Effector CD8-positive, alpha-beta T cell (primary cell): Measurements from ENCODE around the gene KRT76.
"Not testable (repeated sequence)": the region's sequence is repeated elsewhere in the genome, so short reads cannot be mapped to it uniquely, and the experiment has no call there.

Experiments used
- DNase-seq: peaks from one replicate; lab custom pipeline; 2025; lab: John Stamatoyannopoulos, UW

Gene KRT76

DNA sequence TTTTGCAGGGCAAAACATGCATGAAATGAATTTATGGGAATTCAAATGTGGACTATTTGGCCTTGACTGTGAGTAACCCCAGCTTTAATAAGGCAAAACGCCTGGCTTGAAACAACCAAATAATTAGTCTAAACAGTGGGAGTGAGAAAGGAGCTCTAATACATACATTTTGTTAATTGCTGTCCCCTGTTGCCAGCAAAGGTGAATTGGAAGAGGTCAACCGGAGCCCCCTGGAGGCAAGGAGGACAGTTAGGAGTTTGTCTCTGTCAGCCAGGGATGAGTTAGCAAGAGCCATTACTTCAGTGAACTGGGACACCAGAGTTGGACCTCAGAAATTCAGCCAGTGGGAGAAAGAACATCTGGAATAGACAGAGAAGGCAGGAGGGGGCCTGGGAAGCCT lies 17.4 kb downstream of the KRT76 start:
- DNase-seq = no peak

- no peak for DNase-seq
Measured at GRCh38 chr12:52759218-52759617, 17.9 kb downstream of the KRT76 start.

- no peak for DNase-seq
Measured at GRCh38 chr12:52757449-52758176, 19.5 kb downstream of the KRT76 start.

GRCh38 chr12:52756281-52756960 lies 20.7 kb downstream of the KRT76 start:
- no peak for DNase-seq

- DNase-seq = no peak
Measured at GRCh38 chr12:52755533-52755932, 21.6 kb downstream of the KRT76 start.

DNA sequence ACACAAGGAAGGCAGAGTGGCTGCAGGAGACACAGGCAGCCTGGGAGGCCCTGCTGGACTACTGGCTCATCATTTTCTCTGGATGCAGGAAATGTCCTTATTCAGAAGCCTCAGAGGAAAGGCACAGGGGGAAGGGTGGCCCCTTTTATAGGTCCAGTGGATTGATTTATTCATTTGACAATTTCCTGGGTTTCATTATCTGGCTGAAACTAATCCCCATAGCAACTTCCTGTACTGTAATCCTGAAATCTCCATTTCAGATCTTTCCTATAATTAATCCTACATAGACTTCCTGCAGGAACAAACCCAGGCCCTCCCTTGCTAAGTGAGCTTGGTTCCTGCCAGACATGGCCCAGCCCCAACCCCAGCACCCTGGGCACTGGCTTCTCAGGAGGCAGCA lies 23.0 kb downstream of the KRT76 start:
- no peak for DNase-seq

DNA sequence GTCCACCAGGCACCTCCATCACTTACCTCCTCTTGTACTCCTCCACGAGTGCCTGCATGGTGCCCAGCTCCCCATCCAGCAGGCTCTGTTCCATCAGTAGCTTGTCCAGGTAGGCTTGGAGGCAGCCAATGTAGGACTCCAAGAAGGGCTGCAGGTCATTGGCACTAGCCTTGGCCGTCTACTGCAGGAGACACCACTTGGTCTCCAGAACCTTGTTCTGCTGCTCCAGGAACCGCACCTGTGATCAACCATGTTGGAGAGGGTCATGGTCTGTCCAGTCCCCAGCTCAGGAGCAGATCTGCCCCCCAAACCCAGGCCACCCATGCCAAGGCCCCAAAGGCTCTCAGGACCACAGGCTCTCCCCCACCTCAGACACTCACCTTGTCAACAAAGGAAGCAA lies 23.9 kb downstream of the KRT76 start:
- DNase-seq = no peak

DNA sequence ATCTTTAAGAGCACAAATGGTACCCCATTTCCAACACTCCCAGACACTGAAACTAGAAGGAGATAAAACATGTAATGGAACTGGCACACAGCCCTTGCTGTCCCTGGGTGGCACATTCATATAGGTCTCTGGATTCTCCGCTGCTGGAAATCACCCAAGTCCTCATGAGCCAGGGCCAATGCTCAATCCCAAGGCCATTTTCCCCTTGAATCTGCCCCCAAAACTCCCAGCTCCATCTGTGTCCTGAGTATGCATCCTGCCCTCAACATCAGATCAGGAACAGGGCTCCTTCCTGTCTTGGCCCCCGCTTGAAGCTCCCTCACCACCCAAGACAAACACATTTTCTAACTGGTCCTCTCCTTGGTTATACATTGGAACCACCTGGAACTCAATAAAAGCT lies 24.6 kb downstream of the KRT76 start:
- no peak for DNase-seq

DNA sequence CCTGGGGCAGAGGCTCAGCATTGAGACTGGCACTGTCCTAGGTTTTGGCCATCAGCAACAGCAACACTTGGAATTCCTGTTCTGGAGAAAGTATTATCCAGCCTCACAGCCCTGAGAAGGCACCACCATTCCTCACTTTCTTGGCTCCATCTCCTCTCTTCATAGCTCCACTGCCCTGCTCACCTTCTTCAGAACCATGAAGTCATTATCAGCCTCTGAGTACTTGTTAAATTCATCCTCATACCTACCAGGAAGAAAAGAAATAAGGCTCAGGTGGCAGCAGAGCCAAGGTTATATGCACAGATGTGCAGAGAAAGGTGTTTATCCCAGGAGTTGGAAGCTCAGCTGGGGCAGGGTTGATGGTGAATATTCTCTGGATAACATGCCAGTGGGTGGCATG lies 25.4 kb downstream of the KRT76 start:
- DNase-seq = no peak

DNA sequence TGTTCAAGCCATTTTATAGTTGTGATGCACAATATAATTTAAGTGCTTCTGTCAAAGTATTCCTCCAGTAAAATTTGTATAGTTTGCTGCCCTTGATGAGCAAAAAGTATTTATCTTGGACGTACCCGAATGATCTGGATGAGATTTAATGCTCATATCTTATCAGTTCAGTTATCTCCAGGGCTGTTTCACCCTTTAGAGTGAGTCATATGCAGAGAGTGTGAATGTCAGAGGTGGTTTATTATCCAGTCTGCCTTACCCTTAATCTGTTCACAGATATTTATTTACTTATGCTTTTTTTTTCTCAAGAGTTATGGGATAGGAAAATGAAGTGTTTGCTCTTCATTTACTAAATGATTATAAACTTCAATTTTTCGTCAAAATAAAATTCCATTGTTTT lies 26.6 kb downstream of the KRT76 start:
- DNase-seq = not testable (repeated sequence)

DNA sequence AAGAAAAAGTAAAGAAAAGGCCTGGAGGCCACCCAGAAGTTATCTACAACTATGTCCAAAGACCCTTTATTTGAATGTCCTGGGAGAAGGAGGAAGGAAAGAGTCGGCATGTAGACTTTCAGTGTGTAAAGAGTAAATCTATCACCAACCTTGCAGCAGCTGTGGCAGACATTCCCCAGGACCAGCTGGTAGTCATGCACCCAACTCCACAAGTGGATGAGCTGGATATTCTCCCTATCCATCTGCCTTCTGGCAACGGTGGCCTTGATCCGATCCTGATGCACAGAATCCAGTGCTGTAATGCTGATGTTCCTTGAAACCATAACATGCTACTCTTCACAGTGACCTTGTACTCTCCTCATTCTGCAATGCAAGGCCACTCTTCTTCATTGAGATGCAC lies 27.3 kb downstream of the KRT76 start:
- no peak for DNase-seq

DNA sequence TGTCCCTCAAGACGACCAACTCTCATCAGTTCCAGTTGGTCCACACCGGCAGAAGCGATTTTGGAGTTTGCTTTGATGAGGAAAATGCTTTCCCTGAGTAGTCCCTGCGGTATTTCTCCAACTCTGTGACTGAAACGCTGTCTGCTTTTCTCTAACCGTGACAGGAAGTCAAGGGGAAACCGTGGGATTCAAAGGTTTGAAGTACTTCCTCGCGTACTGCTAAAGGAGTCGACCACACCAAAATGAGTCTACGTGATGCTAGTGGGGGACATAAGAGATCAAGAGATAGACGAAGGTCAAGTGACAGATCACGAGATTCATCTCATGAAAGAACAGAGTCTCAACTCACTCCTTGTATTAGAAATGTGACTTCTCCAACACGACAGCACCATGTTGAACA lies 28.6 kb downstream of the KRT76 start:
- no peak for DNase-seq

- no peak for DNase-seq
Measured at GRCh38 chr12:52745554-52745953, 31.6 kb downstream of the KRT76 start.

DNA sequence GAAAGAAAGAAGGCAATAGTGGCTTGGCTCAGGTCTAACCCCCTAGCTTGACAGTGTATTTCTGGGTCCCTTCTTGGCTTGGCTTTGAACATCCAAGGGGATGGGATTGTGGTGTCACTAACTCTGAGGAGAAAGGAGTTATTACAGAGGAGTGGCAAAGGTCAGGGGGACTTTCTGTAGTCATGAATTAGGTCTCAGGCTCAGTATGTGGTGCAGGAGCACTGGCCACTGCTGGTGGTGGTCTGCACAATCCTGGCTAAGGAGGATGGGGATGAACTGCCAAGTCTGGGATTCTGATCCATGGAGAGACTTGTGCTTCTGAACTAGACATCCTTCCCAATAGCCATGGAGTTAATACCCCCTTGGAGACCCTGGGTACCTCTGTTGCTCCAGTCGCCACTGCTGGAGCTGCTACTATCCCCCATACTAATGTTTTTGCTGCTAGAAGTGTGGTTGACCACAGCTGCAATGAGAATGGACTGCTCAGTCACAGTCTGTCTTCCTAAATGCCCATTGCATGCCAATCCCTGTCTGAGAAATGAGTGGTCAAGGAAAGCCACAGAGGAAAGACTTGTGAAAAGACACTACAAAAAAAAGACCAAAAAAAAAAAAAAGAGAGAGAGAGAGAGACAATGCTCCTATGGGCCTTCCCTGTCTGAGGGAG lies 32.5 kb downstream of the KRT76 start:
- DNase-seq = no peak

DNA sequence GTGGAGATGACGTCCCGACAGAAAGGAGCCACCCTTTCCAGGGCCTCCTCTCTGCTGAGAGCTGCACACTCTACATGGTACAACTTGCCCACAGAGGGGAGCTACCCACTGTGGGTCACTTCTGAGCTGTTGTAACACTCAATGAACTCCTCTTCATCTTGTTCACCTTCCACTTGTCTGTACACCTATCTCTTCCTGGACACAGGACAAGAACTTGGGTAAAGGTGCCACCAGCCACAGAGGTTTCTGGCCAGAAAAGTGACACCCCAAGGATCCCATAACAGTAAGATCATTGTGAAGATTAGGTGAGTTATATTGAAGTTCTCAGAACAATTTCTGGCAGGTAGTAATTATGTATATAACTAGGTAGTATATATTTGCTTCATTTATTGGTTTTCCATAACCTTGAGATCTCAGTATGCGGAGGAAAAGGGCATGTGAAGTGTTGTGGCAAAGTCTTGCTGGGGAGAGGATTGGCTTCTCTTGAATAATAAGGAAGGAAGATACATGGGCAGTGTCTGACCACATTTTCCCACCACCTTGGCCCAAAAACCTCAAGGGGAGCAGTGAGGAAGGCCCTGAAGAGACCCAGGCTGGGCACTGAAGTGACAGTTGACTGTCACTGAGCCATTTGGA lies 34.2 kb downstream of the KRT76 start:
- DNase-seq = no peak

GRCh38 chr12:52742196-52742580 lies 35.0 kb downstream of the KRT76 start:
- no peak for DNase-seq

GRCh38 chr12:52741375-52742195 lies 35.6 kb downstream of the KRT76 start:
- DNase-seq = peak; percentile 38

DNA sequence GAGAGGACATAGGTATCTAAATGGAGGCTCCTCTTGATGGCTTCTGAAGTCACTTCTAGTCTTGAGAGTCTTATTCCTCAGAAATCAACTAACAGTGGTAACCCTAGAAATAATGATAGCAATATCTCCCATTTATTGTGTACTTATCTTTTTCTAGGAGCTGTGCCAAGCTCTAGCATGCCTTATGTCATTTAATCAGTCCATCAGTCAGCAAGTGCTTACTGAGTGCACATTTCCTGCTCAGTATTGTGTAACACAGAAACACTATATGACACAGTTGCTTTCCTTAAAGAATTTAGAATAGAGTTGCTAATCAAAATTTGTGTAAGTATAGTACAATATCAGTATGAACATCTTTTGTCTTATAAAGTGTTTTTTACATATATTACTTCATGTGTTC lies 36.6 kb downstream of the KRT76 start:
- no peak for DNase-seq

DNA sequence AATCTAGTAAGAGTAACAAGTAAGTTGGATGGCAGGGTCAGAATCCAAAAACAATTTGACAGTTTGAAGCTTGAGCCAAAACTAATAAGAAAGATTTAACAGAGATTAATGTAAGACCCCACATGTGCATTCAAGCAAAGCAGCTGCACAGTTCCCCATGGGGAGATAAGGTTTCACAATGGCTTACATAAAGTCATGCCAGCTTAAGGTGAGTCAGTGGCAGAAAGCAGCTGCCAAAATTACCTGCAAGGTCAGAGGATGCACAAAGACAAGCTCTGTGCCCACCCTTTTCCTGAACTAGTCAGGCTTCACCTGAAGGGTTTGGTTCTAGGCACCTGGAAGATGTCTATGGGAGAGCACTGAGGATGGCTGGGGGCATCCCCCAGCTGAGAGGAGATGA lies 37.2 kb downstream of the KRT76 start:
- no peak for DNase-seq

- DNase-seq = no peak
Measured at GRCh38 chr12:52735816-52736632, 41.1 kb downstream of the KRT76 start.

- DNase-seq = no peak
Measured at GRCh38 chr12:52735106-52735505, 42.0 kb downstream of the KRT76 start.
